ENCODE results near the gene WWC2. TPM values are rescaled to one million over a fixed set of nuclear protein-coding genes. Genes with fewer than 3 reads are reported as not detected.

Gene WWC2
- total and polyA plus RNA-seq, 7 donors, result 2.9 to 15.5 (median 7.8) TPM

- H3K36me3 ChIP-seq (ENCODE audit: insufficient read depth in 1 of 2, low read depth in 1 of 2), result peaks cover 9 to 88% of the 10 kb centered on the region in 2 donors
Measured at GRCh38 chr4:183287677-183288076, 188.6 kb downstream of the WWC2 start.

GRCh38 chr4:183288955-183289354 is 189.9 kb downstream of the WWC2 start:
- no peak for TF ChIP-seq CTCF (IDR thresholded peaks at IDR 0.05)
- intact Hi-C loops (cut with DNase I), result no loop called here
- no peaks in the 10 kb centered on the region for H3K27me3 ChIP-seq (ENCODE audit: insufficient read depth in 3 of 3, low read length in 2 of 3)
- WGBS, 3 donors, result 93 to 100% (median 97%) methylated on average over 2 of the region's 2 CpGs
- H3K36me3 ChIP-seq (ENCODE audit: insufficient read depth in 1 of 2, low read depth in 1 of 2), result peaks cover 7 to 78% of the 10 kb centered on the region in 2 donors
- H3K9me3 ChIP-seq, result no peaks in the 10 kb centered on the region
- ATAC-seq (no peak), DNase-seq (no peak)
- H3K4me1 ChIP-seq, result no peaks in the 10 kb centered on the region
- H3K4me3 ChIP-seq, result no peak overlapping the region
- no peak overlapping the region for H3K27ac ChIP-seq

More at GRCh38 chr4:183287677-183288076, 188.6 kb downstream of the WWC2 start:
- WGBS, 3 donors, result 94 to 97% (median 94%) methylated on average over 6 of the region's 6 CpGs
- Histone ChIP-seq H3K9me3 (no peaks in the 10 kb centered on the region), H3K4me1 (no peaks in the 10 kb centered on the region), H3K27ac (no peak overlapping the region), H3K27me3 (ENCODE audit: insufficient read depth in 3 of 3, low read length in 2 of 3) (no peaks in the 10 kb centered on the region), H3K4me3 (no peak overlapping the region)
- intact Hi-C loops (cut with DNase I), result no loop called here
- no peak for TF ChIP-seq CTCF (IDR thresholded peaks at IDR 0.05)
- no peak for ATAC-seq
- no peak for DNase-seq

GRCh38 chr4:183289688-183290087 is 190.6 kb downstream of the WWC2 start:
- Histone ChIP-seq H3K27me3 (ENCODE audit: insufficient read depth in 3 of 3, low read length in 2 of 3) (no peaks in the 10 kb centered on the region), H3K4me1 (no peaks in the 10 kb centered on the region), H3K9me3 (no peaks in the 10 kb centered on the region), H3K36me3 (ENCODE audit: insufficient read depth in 1 of 2, low read depth in 1 of 2) (peaks cover 4 to 78% of the 10 kb centered on the region in 2 donors), H3K4me3 (no peak overlapping the region), H3K27ac (no peak overlapping the region)
- TF ChIP-seq CTCF (IDR thresholded peaks at IDR 0.05), result no peak
- intact Hi-C loops (cut with DNase I), result no loop called here
- 95 to 96% (median 95%) methylated on average over 5 of the region's 5 CpGs for WGBS, 3 donors
- ATAC-seq (no peak), DNase-seq (no peak)

GRCh38 chr4:183291070-183291469 is 192.0 kb downstream of the WWC2 start:
- ATAC-seq, result no peak
- TF ChIP-seq CTCF (IDR thresholded peaks at IDR 0.05), result no peak
- Histone ChIP-seq H3K9me3 (no peaks in the 10 kb centered on the region), H3K4me3 (no peak overlapping the region), H3K27me3 (ENCODE audit: insufficient read depth in 3 of 3, low read length in 2 of 3) (no peaks in the 10 kb centered on the region), H3K36me3 (ENCODE audit: insufficient read depth in 1 of 2, low read depth in 1 of 2) (peaks cover 4 to 78% of the 10 kb centered on the region in 2 donors), H3K27ac (no peak overlapping the region), H3K4me1 (no peaks in the 10 kb centered on the region)
- intact Hi-C loops (cut with DNase I), result no loop called here
- WGBS, 3 donors, result 91 to 98% (median 96%) methylated on average over 2 of the region's 2 CpGs
- no peak for DNase-seq

GRCh38 chr4:183295711-183296110 is 196.7 kb downstream of the WWC2 start:
- H3K27ac ChIP-seq, result no peak overlapping the region
- ATAC-seq (no peak), DNase-seq (no peak)
- no peak overlapping the region for H3K4me3 ChIP-seq
- no peaks in the 10 kb centered on the region for H3K4me1 ChIP-seq
- WGBS, 3 donors, result 88 to 90% (median 88%) methylated on average over 10 of the region's 10 CpGs
- intact Hi-C loops (cut with DNase I), result no loop called here
- peaks cover 3 to 35% of the 10 kb centered on the region in 2 donors for H3K36me3 ChIP-seq (ENCODE audit: insufficient read depth in 1 of 2, low read depth in 1 of 2)
- H3K9me3 ChIP-seq, result no peaks in the 10 kb centered on the region
- H3K27me3 ChIP-seq (ENCODE audit: insufficient read depth in 3 of 3, low read length in 2 of 3), result no peaks in the 10 kb centered on the region
- TF ChIP-seq CTCF (IDR thresholded peaks at IDR 0.05), result no peak

Measured in psoas muscle (tissue), 8 donors.